GM21360 (cell line): Measurements from ENCODE around the gene MYBPHL.

Experiments
- ATAC-seq: cut with Tn5 transposase; IDR thresholded peaks from one replicate; pipeline ENCODE4 v1.9.1; 2021; ENCODE audit warnings: mild to moderate bottlenecking, moderate library complexity; ENCODE audit not compliant: unreplicated experiment

MYBPHL gene

GRCh38 chr1:109306832-109307273 lies at the start of gene MYBPHL:
Gene MYBPHL (minus strand): TSS chr1:109307011. CDS start chr1:109306991, 20 bp downstream.
- no peak for ATAC-seq

- ATAC-seq = no peak
Observed at GRCh38 chr1:109356505-109356904, 49.7 kb upstream of the MYBPHL start.

- ATAC-seq = no peak
Observed at GRCh38 chr1:109354929-109355328, 48.1 kb upstream of the MYBPHL start.

GRCh38 chr1:109351457-109351856 lies 44.6 kb upstream of the MYBPHL start:
- no peak for ATAC-seq

- no peak for ATAC-seq
Observed at GRCh38 chr1:109350655-109351054, 43.8 kb upstream of the MYBPHL start.

GRCh38 chr1:109350182-109350581 lies 43.4 kb upstream of the MYBPHL start:
- no peak for ATAC-seq

GRCh38 chr1:109347511-109347910 lies 40.7 kb upstream of the MYBPHL start:
- ATAC-seq = no peak

- ATAC-seq = no peak
Observed at GRCh38 chr1:109341944-109342930, 35.4 kb upstream of the MYBPHL start.

GRCh38 chr1:109338608-109339007 lies 31.8 kb upstream of the MYBPHL start:
- ATAC-seq = no peak

GRCh38 chr1:109338091-109338490 lies 31.3 kb upstream of the MYBPHL start:
- no peak for ATAC-seq

- no peak for ATAC-seq
Observed at GRCh38 chr1:109335091-109335490, 28.3 kb upstream of the MYBPHL start.

- ATAC-seq = no peak
Observed at GRCh38 chr1:109331113-109331512, 24.3 kb upstream of the MYBPHL start.

- no peak for ATAC-seq
Observed at GRCh38 chr1:109327285-109327684, 20.5 kb upstream of the MYBPHL start.

- no peak for ATAC-seq
Observed at GRCh38 chr1:109322974-109323373, 16.2 kb upstream of the MYBPHL start.

- ATAC-seq = no peak
Observed at GRCh38 chr1:109319114-109319513, 12.3 kb upstream of the MYBPHL start.

GRCh38 chr1:109316506-109316905 lies 9.7 kb upstream of the MYBPHL start:
- no peak for ATAC-seq

GRCh38 chr1:109315288-109315687 lies 8.5 kb upstream of the MYBPHL start:
- ATAC-seq = no peak

- no peak for ATAC-seq
Observed at GRCh38 chr1:109314795-109315194, 8.0 kb upstream of the MYBPHL start.

GRCh38 chr1:109312978-109313775 lies 6.4 kb upstream of the MYBPHL start:
- no peak for ATAC-seq

- no peak for ATAC-seq
Observed at GRCh38 chr1:109312246-109312645, 5.4 kb upstream of the MYBPHL start.

- ATAC-seq = no peak
Observed at GRCh38 chr1:109309347-109309746, 2.5 kb upstream of the MYBPHL start.
